Upper lobe of left lung (tissue), 4 donors: ENCODE results near the gene PPP1R11.

Source experiments
- CTCF ChIP-seq, 6 experiments: fragments of 450-650 bp in 4 of 6; fragments of 200-600 bp in 2 of 6; sonication (generic) in 2 of 6; IDR thresholded peaks; one replicate each; pipeline ENCODE4 v1.5.1; 2016 to 2019; ENCODE audit warnings: antibody characterized with exemption in 6 of 6
- POLR2AphosphoS5 ChIP-seq, 2 donors: sonication (generic); formaldehyde crosslinking; IDR thresholded peaks; one replicate each; pipeline ENCODE4 v1.5.1; 2017; ENCODE audit warnings: antibody characterized with exemption in 2 of 2

- TF ChIP-seq CTCF (IDR thresholded peaks at IDR 0.05) (no peak), POLR2AphosphoS5 (IDR thresholded peaks at IDR 0.05) (no peak)
Observed at GRCh38 chr6:30067460-30068139, 602 bp downstream of the PPP1R11 start.
